Right lobe of liver (tissue), 6 donors: Measurements from ENCODE around the gene IGSF9B. TPM values are rescaled to one million over a fixed set of nuclear protein-coding genes. Genes with fewer than 3 reads are reported as not detected.

Source experiments
- ATAC-seq, 4 donors: fragments of 200-7000 bp; cut with Tn5 transposase; one replicate each; pipeline ENCODE4 v1.9.1; 2020; ENCODE audit warnings: mild to moderate bottlenecking in 4 of 4, moderate library complexity in 4 of 4
- DNase-seq, 3 donors: peaks; one replicate each; pipeline ENCODE4 v3.0.0-alpha.2; 2020
- H3K27ac ChIP-seq, 3 donors: fragments of 200-600 bp; one replicate each; pipeline ENCODE4 v1.8.0; 2022
- H3K27me3 ChIP-seq, 2 donors: fragments of 200-600 bp; one replicate each; pipeline ENCODE4 v1.8.0; 2022
- H3K36me3 ChIP-seq, 4 donors: fragments of 200-600 bp; sonication (generic) in 1 of 4; one replicate each; pipeline versions ENCODE4 v1.5.1 to v1.8.0; 2017 to 2022; ENCODE audit warnings: control low read depth in 1 of 4
- H3K4me1 ChIP-seq, 4 donors: fragments of 200-600 bp; sonication (generic) in 1 of 4; one replicate each; pipeline versions ENCODE4 v1.5.1 to v1.8.0; 2017 to 2022; ENCODE audit warnings: control low read depth in 1 of 4
- H3K4me3 ChIP-seq, 3 donors: fragments of 200-600 bp; one replicate each; pipeline ENCODE4 v1.8.0; 2022
- H3K9me3 ChIP-seq, 4 donors: fragments of 200-600 bp; sonication (generic) in 1 of 4; one replicate each; pipeline versions ENCODE4 v1.5.1 to v1.8.0; 2017 to 2022; ENCODE audit warnings: control low read depth in 1 of 4
- CTCF ChIP-seq, 4 donors: fragments of 200-600 bp in 3 of 4; fragments of 450-650 bp in 1 of 4; IDR thresholded peaks; one replicate each; pipeline versions ENCODE4 v1.5.1 to v1.8.0; 2016 to 2022; ENCODE audit warnings: antibody characterized with exemption in 4 of 4, mild to moderate bottlenecking in 2 of 4
- POLR2A ChIP-seq: fragments of 450-650 bp; IDR thresholded peaks from one replicate; pipeline ENCODE4 v1.6.1; 2017; ENCODE audit warnings: antibody characterized with exemption, mild to moderate bottlenecking
- WGBS: methylation state at CpG from one replicate; pipeline ENCODE4 v1.1.6; 2018; ENCODE audit warnings: low coverage, low lambda C conversion rate; ENCODE audit not compliant: insufficient coverage; ENCODE audit errors: missing lambda C conversion rate; 5-methylcytosine and 5-hydroxymethylcytosine counted together
- intact Hi-C, 2 donors: fragments of 100-400 bp; cut with DNase I; formaldehyde crosslinking; loops; one replicate each; pipeline versions ENCODE4 v1.11.2 to v1.14.1; 2022
- total RNA-seq, 6 experiments: library from RNA; depleted of rRNA in 2 of 6; stranded (reverse); fragments of >200 nt in 2 of 6; fragmentation: NEBNext Ultra II Directional in 3 of 6; extraction: Animal tissue kit (Norgen Biotek cat#: 25700) in 3 of 6; gene quantifications; one replicate each; pipeline versions ENCODE4 v1.1.0 to v1.2.4, GENCODE V29; 2016 to 2023
- donor health status: DM: no; HTN: yes; CAD: no.
- donor health status: DM: no; HTN: no; CAD: no.
- donor health status: DM: no; HTN: no; CAD: no.
- donor health status: DM: no; HTN: yes; CAD: no.
- donor health status: DM: no; HTN: yes; CAD: no.

The IGSF9B gene
- total RNA-seq, 6 experiments from 2014 or later = 0.15 to 0.23 TPM; not detected in 4

- H3K27me3 ChIP-seq = no peaks in the 10 kb centered on the region
- DNase-seq (no peak), ATAC-seq (no peak)
- no peaks in the 10 kb centered on the region for H3K9me3 ChIP-seq
- no peak for TF ChIP-seq POLR2A
- no peak for TF ChIP-seq CTCF (IDR thresholded peaks at IDR 0.05)
- no peaks in the 10 kb centered on the region for H3K36me3 ChIP-seq
- H3K4me3 ChIP-seq = no peak overlapping the region
- intact Hi-C loops = no loop called here
- 46% methylated on average over 9 of the region's 9 CpGs for WGBS
- no peak overlapping the region for H3K27ac ChIP-seq
- no peaks in the 10 kb centered on the region for H3K4me1 ChIP-seq
Observed at GRCh38 chr11:133980665-133981064, 23.9 kb upstream of the IGSF9B start.

- no peaks in the 10 kb centered on the region for H3K9me3 ChIP-seq
- WGBS = 77% methylated on average over 2 of the region's 2 CpGs
- no peaks in the 10 kb centered on the region for H3K4me1 ChIP-seq
- intact Hi-C loops = no loop called here
- no peak overlapping the region for H3K4me3 ChIP-seq
- ATAC-seq = no peak
- H3K27me3 ChIP-seq = no peaks in the 10 kb centered on the region
- no peak for DNase-seq
- H3K27ac ChIP-seq = no peak overlapping the region
- TF ChIP-seq CTCF (IDR thresholded peaks at IDR 0.05) (no peak), POLR2A (no peak)
- no peaks in the 10 kb centered on the region for H3K36me3 ChIP-seq
Observed at GRCh38 chr11:133978794-133979193, 22.0 kb upstream of the IGSF9B start.

GRCh38 chr11:133977067-133977677, 20.4 kb upstream of the IGSF9B start:
- H3K4me3 ChIP-seq = no peak overlapping the region
- H3K27me3 ChIP-seq = no peaks in the 10 kb centered on the region
- ATAC-seq = no peak
- DNase-seq = no peak
- no peaks in the 10 kb centered on the region for H3K4me1 ChIP-seq
- H3K27ac ChIP-seq = no peak overlapping the region
- intact Hi-C loops = no loop called here
- no peaks in the 10 kb centered on the region for H3K9me3 ChIP-seq
- no peaks in the 10 kb centered on the region for H3K36me3 ChIP-seq
- 0% methylated on average over 1 of the region's 10 CpGs for WGBS
- TF ChIP-seq CTCF (IDR thresholded peaks at IDR 0.05) = no peak
- no peak for TF ChIP-seq POLR2A

GRCh38 chr11:133975488-133975849, 18.7 kb upstream of the IGSF9B start:
- no peak for TF ChIP-seq CTCF (IDR thresholded peaks at IDR 0.05)
- no peak overlapping the region for H3K27ac ChIP-seq
- H3K36me3 ChIP-seq = no peaks in the 10 kb centered on the region
- DNase-seq (no peak), ATAC-seq (no peak)
- H3K4me1 ChIP-seq = no peaks in the 10 kb centered on the region
- no peak overlapping the region for H3K4me3 ChIP-seq
- WGBS = 45% methylated on average over 4 of the region's 7 CpGs
- intact Hi-C loops = no loop called here
- no peaks in the 10 kb centered on the region for H3K9me3 ChIP-seq
- no peaks in the 10 kb centered on the region for H3K27me3 ChIP-seq
